ACC112 (cell line): ENCODE results near the gene B4GALT5.
"Not testable (repeated sequence)": the region's sequence is repeated elsewhere in the genome, so short reads cannot be mapped to it uniquely, and the experiment has no call there.

Source experiments
- H2AFZ ChIP-seq: fragments of 200-600 bp; sonication (generic); one replicate; pipeline ENCODE4 v1.6.0; 2017; ENCODE audit warnings: antibody characterized with exemption, low read length; ENCODE audit not compliant: unreplicated experiment
- H3K27ac ChIP-seq: fragments of 200-600 bp; sonication (generic); 2 replicates; pipeline ENCODE4 v1.5.1; 2014; ENCODE audit warnings: low read depth, mild to moderate bottlenecking, antibody characterized with exemption, low read length, moderate library complexity
- H3K27me3 ChIP-seq: fragments of 200-600 bp; sonication (generic); 2 replicates; pipeline ENCODE4 v1.6.1; 2014; ENCODE audit warnings: mild to moderate bottlenecking, antibody characterized with exemption, low read length, moderate library complexity, mixed read lengths; ENCODE audit not compliant: insufficient read depth
- H3K36me3 ChIP-seq: fragments of 200-600 bp; sonication (generic); 2 replicates; pipeline ENCODE4 v1.6.1; 2016; ENCODE audit warnings: mild to moderate bottlenecking, antibody characterized with exemption, low read length, moderate library complexity, mixed read lengths; ENCODE audit not compliant: insufficient read depth
- H3K4me1 ChIP-seq: fragments of 200-600 bp; sonication (generic); one replicate; pipeline ENCODE4 v1.6.1; 2016; ENCODE audit warnings: low read length, mixed read lengths; ENCODE audit not compliant: insufficient read depth, unreplicated experiment, control insufficient read depth
- H3K4me3 ChIP-seq: fragments of 200-600 bp; sonication (generic); 2 replicates; pipeline ENCODE4 v1.5.1; 2014; ENCODE audit warnings: mild to moderate bottlenecking, low read depth, low read length
- H3K79me2 ChIP-seq: fragments of 200-600 bp; sonication (generic); one replicate; pipeline ENCODE4 v1.6.0; 2016; ENCODE audit warnings: low read length; ENCODE audit not compliant: control insufficient read depth, unreplicated experiment, insufficient read depth

The B4GALT5 gene

GRCh38 chr20:49712996-49713752, 504 bp downstream of the B4GALT5 start:
- Histone ChIP-seq H3K36me3 (no peaks in the 10 kb centered on the region), H3K27me3 (no peaks in the 10 kb centered on the region), H3K27ac (peak overlapping the region; percentile 48; the same call in 1 of the 2 replicates), H3K4me3 (peak overlapping the region; percentile 85), H3K4me1 (peaks cover 23% of the 10 kb centered on the region), H2AFZ (peak overlapping the region; percentile 64), H3K79me2 (peaks cover 58% of the 10 kb centered on the region)

- Histone ChIP-seq H3K36me3 (no peaks in the 10 kb centered on the region), H3K4me1 (peaks cover 17% of the 10 kb centered on the region), H3K27ac (no peak overlapping the region; the same call in 1 of the 2 replicates), H3K79me2 (peaks cover 60% of the 10 kb centered on the region), H3K4me3 (peak overlapping the region; percentile 85), H3K27me3 (no peaks in the 10 kb centered on the region), H2AFZ (no peak overlapping the region)
Measured at GRCh38 chr20:49712646-49712995, 1.1 kb downstream of the B4GALT5 start.

- Histone ChIP-seq H3K27me3 (no peaks in the 10 kb centered on the region), H2AFZ (no peak overlapping the region), H3K36me3 (no peaks in the 10 kb centered on the region), H3K4me3 (peak overlapping the region; percentile 85), H3K4me1 (peaks cover 17% of the 10 kb centered on the region), H3K79me2 (peaks cover 65% of the 10 kb centered on the region), H3K27ac (no peak overlapping the region)
Measured at GRCh38 chr20:49712118-49712517, 1.6 kb downstream of the B4GALT5 start.

- H3K27me3 ChIP-seq, result no peaks in the 10 kb centered on the region
- peaks cover 70% of the 10 kb centered on the region for H3K79me2 ChIP-seq
- no peaks in the 10 kb centered on the region for H3K36me3 ChIP-seq
- H3K27ac ChIP-seq, result no peak overlapping the region
- peaks cover 17% of the 10 kb centered on the region for H3K4me1 ChIP-seq
- no peak overlapping the region for H2AFZ ChIP-seq
- H3K4me3 ChIP-seq, result peak overlapping the region; percentile 85
Measured at GRCh38 chr20:49711667-49711987, 2.1 kb downstream of the B4GALT5 start.

GRCh38 chr20:49710971-49711666, 2.6 kb downstream of the B4GALT5 start:
- H3K79me2 ChIP-seq, result peaks cover 75% of the 10 kb centered on the region
- H3K4me1 ChIP-seq, result peaks cover 17% of the 10 kb centered on the region
- H3K4me3 ChIP-seq, result peak overlapping the region; percentile 85
- H3K27ac ChIP-seq, result no peak overlapping the region
- no peaks in the 10 kb centered on the region for H3K36me3 ChIP-seq
- H3K27me3 ChIP-seq, result no peaks in the 10 kb centered on the region
- no peak overlapping the region for H2AFZ ChIP-seq

GRCh38 chr20:49707118-49707517, 6.6 kb downstream of the B4GALT5 start:
- Histone ChIP-seq H3K27ac (no peak overlapping the region), H3K27me3 (no peaks in the 10 kb centered on the region), H3K79me2 (peaks cover 94% of the 10 kb centered on the region), H2AFZ (no peak overlapping the region), H3K4me3 (no peak overlapping the region), H3K36me3 (no peaks in the 10 kb centered on the region), H3K4me1 (peaks cover 16% of the 10 kb centered on the region)

- Histone ChIP-seq H3K27ac (no peak overlapping the region), H2AFZ (no peak overlapping the region), H3K4me1 (peaks cover 14% of the 10 kb centered on the region), H3K79me2 (peaks cover 94% of the 10 kb centered on the region), H3K36me3 (no peaks in the 10 kb centered on the region), H3K4me3 (no peak overlapping the region), H3K27me3 (no peaks in the 10 kb centered on the region)
Measured at GRCh38 chr20:49706630-49707091, 7.0 kb downstream of the B4GALT5 start.

GRCh38 chr20:49705893-49706292, 7.8 kb downstream of the B4GALT5 start:
- not testable (repeated sequence) for H3K4me3 ChIP-seq, H2AFZ ChIP-seq, H3K27ac ChIP-seq, H3K27me3 ChIP-seq, H3K36me3 ChIP-seq
- H3K4me1 ChIP-seq, result peaks cover 15% of the 10 kb centered on the region
- peaks cover 93% of the 10 kb centered on the region for H3K79me2 ChIP-seq

- Histone ChIP-seq H2AFZ (no peak overlapping the region), H3K4me3 (no peak overlapping the region), H3K79me2 (peaks cover 91% of the 10 kb centered on the region), H3K27me3 (no peaks in the 10 kb centered on the region), H3K4me1 (peaks cover 19% of the 10 kb centered on the region), H3K27ac (no peak overlapping the region), H3K36me3 (no peaks in the 10 kb centered on the region)
Measured at GRCh38 chr20:49705358-49705757, 8.3 kb downstream of the B4GALT5 start.

GRCh38 chr20:49704932-49705336, 8.7 kb downstream of the B4GALT5 start:
- H3K36me3 ChIP-seq, result no peaks in the 10 kb centered on the region
- H2AFZ ChIP-seq, result no peak overlapping the region
- H3K27ac ChIP-seq, result no peak overlapping the region
- H3K4me3 ChIP-seq, result no peak overlapping the region
- H3K79me2 ChIP-seq, result peaks cover 91% of the 10 kb centered on the region
- no peaks in the 10 kb centered on the region for H3K27me3 ChIP-seq
- peaks cover 21% of the 10 kb centered on the region for H3K4me1 ChIP-seq

GRCh38 chr20:49701916-49702315, 11.8 kb downstream of the B4GALT5 start:
- Histone ChIP-seq H2AFZ (no peak overlapping the region), H3K79me2 (peaks cover 94% of the 10 kb centered on the region), H3K27ac (peak overlapping the region; percentile 85), H3K36me3 (no peaks in the 10 kb centered on the region), H3K4me3 (no peak overlapping the region), H3K4me1 (peaks cover 46% of the 10 kb centered on the region), H3K27me3 (no peaks in the 10 kb centered on the region)
